Endothelial cell (in vitro differentiated cells): Measurements from ENCODE around the gene WDR18. TPM values are rescaled to one million over a fixed set of nuclear protein-coding genes. Genes with fewer than 3 reads are reported as not detected.
A peak's percentile ranks its signal among the peaks of the same experiment; 100 is the strongest.

Experiments
- DNase-seq: peaks from one replicate; pipeline ENCODE4 v3.0.0; 2021; ENCODE audit warnings: low spot score
- H3K27ac Mint-ChIP-seq: one replicate; pipeline ENCODE4 v1.8.0; 2021; ENCODE audit warnings: mixed read lengths, inconsistent platforms; ENCODE audit not compliant: unreplicated experiment
- H3K27me3 Mint-ChIP-seq: one replicate; pipeline ENCODE4 v1.8.0; 2021; ENCODE audit warnings: mild to moderate bottlenecking, moderate library complexity, mixed read lengths, inconsistent platforms; ENCODE audit not compliant: unreplicated experiment
- H3K36me3 Mint-ChIP-seq: one replicate; pipeline ENCODE4 v1.8.0; 2021; ENCODE audit warnings: mild to moderate bottlenecking, low read depth, mixed read lengths, inconsistent platforms; ENCODE audit not compliant: unreplicated experiment
- H3K4me1 Mint-ChIP-seq: one replicate; pipeline ENCODE4 v1.8.0; 2021; ENCODE audit warnings: mild to moderate bottlenecking, mixed read lengths, inconsistent platforms; ENCODE audit not compliant: unreplicated experiment
- H3K4me3 Mint-ChIP-seq: one replicate; pipeline ENCODE4 v1.8.0; 2021; ENCODE audit warnings: mild to moderate bottlenecking, mixed read lengths, inconsistent platforms; ENCODE audit not compliant: unreplicated experiment
- H3K9me3 Mint-ChIP-seq: one replicate; pipeline ENCODE4 v1.8.0; 2021; ENCODE audit warnings: mixed read lengths, inconsistent platforms; ENCODE audit not compliant: unreplicated experiment
- CTCF ChIP-seq: fragments of 200-600 bp; sonication (generic); IDR thresholded peaks from one replicate; pipeline ENCODE4 v1.5.0; 2021; ENCODE audit warnings: antibody characterized with exemption; ENCODE audit not compliant: unreplicated experiment
- total RNA-seq: library from RNA; stranded (reverse); fragmentation: NEBNext Ultra II Directional; extraction: Animal tissue kit (Norgen Biotek cat#: 25700); gene quantifications from one replicate; pipeline ENCODE4 v1.2.1, GENCODE V29; 2021; ENCODE audit not compliant: unreplicated experiment

The WDR18 gene
- total RNA-seq, 1 donor from 2014 or later = 53.1 TPM

- H3K27me3 Mint-ChIP-seq = peaks cover 4% of the 10 kb centered on the region
- no peaks in the 10 kb centered on the region for H3K9me3 Mint-ChIP-seq
- peaks cover 5% of the 10 kb centered on the region for H3K36me3 Mint-ChIP-seq
- no peak for DNase-seq
- no peak for TF ChIP-seq CTCF
- H3K4me3 Mint-ChIP-seq = no peak overlapping the region
- H3K27ac Mint-ChIP-seq = no peak overlapping the region
- peaks cover 4% of the 10 kb centered on the region for H3K4me1 Mint-ChIP-seq
Observed at GRCh38 chr19:991932-992669, 8.0 kb downstream of the WDR18 start.

GRCh38 chr19:992670-993055 lies 8.5 kb downstream of the WDR18 start:
- Mint-ChIP-seq H3K27me3 (peaks cover 6% of the 10 kb centered on the region), H3K4me3 (no peak overlapping the region), H3K27ac (peak overlapping the region; percentile 30), H3K4me1 (peaks cover 4% of the 10 kb centered on the region), H3K36me3 (peaks cover 5% of the 10 kb centered on the region), H3K9me3 (no peaks in the 10 kb centered on the region)
- no peak for TF ChIP-seq CTCF
- no peak for DNase-seq

GRCh38 chr19:993361-993830 lies 9.3 kb downstream of the WDR18 start:
- DNase-seq = no peak
- no peaks in the 10 kb centered on the region for H3K9me3 Mint-ChIP-seq
- H3K36me3 Mint-ChIP-seq = peaks cover 5% of the 10 kb centered on the region
- no peak overlapping the region for H3K27ac Mint-ChIP-seq
- no peak overlapping the region for H3K4me3 Mint-ChIP-seq
- no peak for TF ChIP-seq CTCF
- peaks cover 4% of the 10 kb centered on the region for H3K4me1 Mint-ChIP-seq
- H3K27me3 Mint-ChIP-seq = peaks cover 12% of the 10 kb centered on the region

GRCh38 chr19:993831-994393 lies 9.8 kb downstream of the WDR18 start:
- H3K27ac Mint-ChIP-seq = no peak overlapping the region
- H3K4me1 Mint-ChIP-seq = peaks cover 1% of the 10 kb centered on the region
- peaks cover 1% of the 10 kb centered on the region for H3K36me3 Mint-ChIP-seq
- H3K9me3 Mint-ChIP-seq = no peaks in the 10 kb centered on the region
- DNase-seq = no peak
- no peak for TF ChIP-seq CTCF
- H3K4me3 Mint-ChIP-seq = no peak overlapping the region
- peaks cover 15% of the 10 kb centered on the region for H3K27me3 Mint-ChIP-seq

GRCh38 chr19:994516-994915 lies 10.4 kb downstream of the WDR18 start:
- TF ChIP-seq CTCF = no peak
- Mint-ChIP-seq H3K27me3 (peaks cover 19% of the 10 kb centered on the region), H3K27ac (no peak overlapping the region), H3K9me3 (no peaks in the 10 kb centered on the region), H3K36me3 (no peaks in the 10 kb centered on the region), H3K4me1 (no peaks in the 10 kb centered on the region), H3K4me3 (no peak overlapping the region)
- DNase-seq = no peak
